ENCODE measurements around the gene WDR1.

- TF ChIP-seq CTCF (IDR thresholded peaks at IDR 0.05) (no peak), POLR2A (IDR thresholded peaks at IDR 0.05) (no peak), POLR2AphosphoS5 (IDR thresholded peaks at IDR 0.05) (no peak)
These were observed 39.5 kb downstream of the WDR1 start for GRCh38 chr4:10077076-10077475.

All from gastroesophageal sphincter (tissue), 3 donors.